Stimulated activated naive CD8-positive, alpha-beta T cell treated with anti-CD3 and anti-CD28 coated beads, Interleukin-15, Interleukin-2, amounts not matched to agents 100 ng/mL and 50 ng/mL, for 24 hours (primary cell): ENCODE measurements around the gene RGL3.
"Not testable (repeated sequence)": the region's sequence is repeated elsewhere in the genome, so short reads cannot be mapped to it uniquely, and the experiment has no call there.

ENCODE experiments used
- H3K27ac Mint-ChIP-seq: one replicate; pipeline ENCODE4 v1.8.0; 2021; ENCODE audit warnings: mild to moderate bottlenecking, mixed read lengths
- H3K27me3 Mint-ChIP-seq: one replicate; pipeline ENCODE4 v1.8.0; 2021; ENCODE audit warnings: mixed read lengths
- H3K36me3 Mint-ChIP-seq: one replicate; pipeline ENCODE4 v1.8.0; 2021; ENCODE audit warnings: low read depth, mixed read lengths
- H3K4me1 Mint-ChIP-seq: one replicate; pipeline ENCODE4 v1.8.0; 2021; ENCODE audit warnings: low read depth, mixed read lengths
- H3K4me3 Mint-ChIP-seq: one replicate; pipeline ENCODE4 v1.8.0; 2021; ENCODE audit warnings: mild to moderate bottlenecking, mixed read lengths
- H3K9me3 Mint-ChIP-seq: one replicate; pipeline ENCODE4 v1.8.0; 2021; ENCODE audit warnings: mixed read lengths

RGL3 gene

GRCh38 chr19:11370744-11371143 lies 48.4 kb downstream of the RGL3 start:
- H3K36me3 Mint-ChIP-seq, result peaks cover 14% of the 10 kb centered on the region
- H3K4me3 Mint-ChIP-seq, result no peak overlapping the region
- H3K27ac Mint-ChIP-seq, result no peak overlapping the region
- no peaks in the 10 kb centered on the region for H3K9me3 Mint-ChIP-seq
- peaks cover 8% of the 10 kb centered on the region for H3K4me1 Mint-ChIP-seq
- H3K27me3 Mint-ChIP-seq, result no peaks in the 10 kb centered on the region

GRCh38 chr19:11367528-11367927 lies 51.6 kb downstream of the RGL3 start:
- Mint-ChIP-seq H3K4me1 (no peaks in the 10 kb centered on the region), H3K36me3 (peaks cover 17% of the 10 kb centered on the region), H3K9me3 (no peaks in the 10 kb centered on the region)

GRCh38 chr19:11365557-11366117 lies 53.5 kb downstream of the RGL3 start:
- Mint-ChIP-seq H3K4me3 (no peak overlapping the region), H3K9me3 (no peaks in the 10 kb centered on the region), H3K27me3 (no peaks in the 10 kb centered on the region), H3K27ac (no peak overlapping the region), H3K36me3 (peaks cover 13% of the 10 kb centered on the region), H3K4me1 (no peaks in the 10 kb centered on the region)

More at GRCh38 chr19:11367528-11367927, 51.6 kb downstream of the RGL3 start:
- no peak overlapping the region for H3K4me3 Mint-ChIP-seq
- no peaks in the 10 kb centered on the region for H3K27me3 Mint-ChIP-seq
- H3K27ac Mint-ChIP-seq, result no peak overlapping the region

- Mint-ChIP-seq H3K9me3 (no peaks in the 10 kb centered on the region), H3K4me3 (no peak overlapping the region), H3K36me3 (peaks cover 12% of the 10 kb centered on the region), H3K27ac (no peak overlapping the region), H3K4me1 (no peaks in the 10 kb centered on the region), H3K27me3 (no peaks in the 10 kb centered on the region)
These were observed 54.2 kb downstream of the RGL3 start for GRCh38 chr19:11364935-11365334.

GRCh38 chr19:11364296-11364904 lies 54.7 kb downstream of the RGL3 start:
- Mint-ChIP-seq H3K27ac (no peak overlapping the region), H3K27me3 (no peaks in the 10 kb centered on the region), H3K36me3 (peaks cover 8% of the 10 kb centered on the region), H3K4me1 (no peaks in the 10 kb centered on the region), H3K9me3 (no peaks in the 10 kb centered on the region), H3K4me3 (no peak overlapping the region)

GRCh38 chr19:11363881-11364280 lies 55.2 kb downstream of the RGL3 start:
- Mint-ChIP-seq H3K27me3 (no peaks in the 10 kb centered on the region), H3K9me3 (no peaks in the 10 kb centered on the region), H3K4me3 (no peak overlapping the region), H3K36me3 (peaks cover 4% of the 10 kb centered on the region), H3K4me1 (no peaks in the 10 kb centered on the region), H3K27ac (no peak overlapping the region)

- no peak overlapping the region for H3K4me3 Mint-ChIP-seq
- H3K4me1 Mint-ChIP-seq, result no peaks in the 10 kb centered on the region
- H3K27me3 Mint-ChIP-seq, result no peaks in the 10 kb centered on the region
- no peak overlapping the region for H3K27ac Mint-ChIP-seq
- peaks cover 4% of the 10 kb centered on the region for H3K36me3 Mint-ChIP-seq
- H3K9me3 Mint-ChIP-seq, result no peaks in the 10 kb centered on the region
These were observed 57.1 kb downstream of the RGL3 start for GRCh38 chr19:11361771-11362731.

GRCh38 chr19:11361037-11361770 lies 57.9 kb downstream of the RGL3 start:
- H3K36me3 Mint-ChIP-seq, result peaks cover 4% of the 10 kb centered on the region
- H3K4me1 Mint-ChIP-seq, result peaks cover 1% of the 10 kb centered on the region
- no peak overlapping the region for H3K4me3 Mint-ChIP-seq
- peaks cover 4% of the 10 kb centered on the region for H3K27me3 Mint-ChIP-seq
- H3K27ac Mint-ChIP-seq, result no peak overlapping the region
- H3K9me3 Mint-ChIP-seq, result no peaks in the 10 kb centered on the region

GRCh38 chr19:11359421-11359820 lies 59.7 kb downstream of the RGL3 start:
- H3K4me3 Mint-ChIP-seq, result no peak overlapping the region
- peaks cover 9% of the 10 kb centered on the region for H3K4me1 Mint-ChIP-seq
- peaks cover 10% of the 10 kb centered on the region for H3K27me3 Mint-ChIP-seq
- no peaks in the 10 kb centered on the region for H3K9me3 Mint-ChIP-seq
- H3K27ac Mint-ChIP-seq, result no peak overlapping the region
- no peaks in the 10 kb centered on the region for H3K36me3 Mint-ChIP-seq

- no peaks in the 10 kb centered on the region for H3K36me3 Mint-ChIP-seq
- H3K27me3 Mint-ChIP-seq, result peaks cover 10% of the 10 kb centered on the region
- peaks cover 9% of the 10 kb centered on the region for H3K4me1 Mint-ChIP-seq
- H3K4me3 Mint-ChIP-seq, result no peak overlapping the region
- H3K9me3 Mint-ChIP-seq, result no peaks in the 10 kb centered on the region
- no peak overlapping the region for H3K27ac Mint-ChIP-seq
These were observed 62.2 kb downstream of the RGL3 start for GRCh38 chr19:11356676-11357550.

GRCh38 chr19:11356074-11356397 lies 63.1 kb downstream of the RGL3 start:
- peaks cover 9% of the 10 kb centered on the region for H3K4me1 Mint-ChIP-seq
- no peak overlapping the region for H3K27ac Mint-ChIP-seq
- no peaks in the 10 kb centered on the region for H3K36me3 Mint-ChIP-seq
- peak overlapping the region; percentile 64 for H3K4me3 Mint-ChIP-seq
- no peaks in the 10 kb centered on the region for H3K9me3 Mint-ChIP-seq
- peaks cover 10% of the 10 kb centered on the region for H3K27me3 Mint-ChIP-seq

- peak within 1 kb of the TSS; percentile 64 for H3K4me3 Mint-ChIP-seq
- peaks cover 10% of the 10 kb centered on the region for H3K27me3 Mint-ChIP-seq
- peaks cover 9% of the 10 kb centered on the region for H3K4me1 Mint-ChIP-seq
- H3K9me3 Mint-ChIP-seq, result no peaks in the 10 kb centered on the region
- H3K36me3 Mint-ChIP-seq, result no peaks in the 10 kb centered on the region
- no peak within 1 kb of the TSS for H3K27ac Mint-ChIP-seq
These were observed 63.7 kb downstream of the RGL3 start, which contains the start of gene PLPPR2 for GRCh38 chr19:11355160-11356073. Gene PLPPR2, plus strand, starts transcription at chr19:11355432. Its CDS starts 2,242 bp downstream, at chr19:11357674.

- H3K9me3 Mint-ChIP-seq, H3K36me3 Mint-ChIP-seq, H3K27ac Mint-ChIP-seq, H3K4me3 Mint-ChIP-seq, H3K27me3 Mint-ChIP-seq, H3K4me1 Mint-ChIP-seq: not testable (repeated sequence)
These were observed 65.0 kb downstream of the RGL3 start for GRCh38 chr19:11354102-11354501.
